NOMO-1 (cell line): ENCODE results near the gene CCDC81.
A peak's percentile ranks its signal among the peaks of the same experiment; 100 is the strongest.

Source experiments
- DNase-seq, 2 experiments: peaks; one replicate each; lab custom pipeline; 2025; ENCODE audit not compliant: unreplicated experiment in 2 of 2; lab: John Stamatoyannopoulos, UW

The CCDC81 gene

DNA sequence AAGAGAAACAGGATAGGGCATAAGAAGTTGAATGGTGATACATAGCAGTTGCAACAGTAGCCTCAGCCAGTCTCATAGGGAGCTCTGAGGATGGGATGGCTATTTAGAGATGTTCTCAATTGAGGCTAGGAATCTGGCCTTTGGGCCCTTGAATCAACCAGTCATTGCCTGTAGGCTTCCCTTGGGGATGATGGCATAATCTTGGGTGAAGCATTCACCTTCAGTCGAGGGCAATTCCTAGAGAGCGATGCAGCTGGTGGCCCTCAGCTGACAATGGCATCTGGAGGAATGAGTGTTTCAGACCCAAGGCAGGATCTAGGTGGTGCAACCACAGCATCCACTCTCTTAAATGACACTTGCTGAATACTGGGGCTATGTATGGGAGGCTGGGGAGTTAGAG is 61.0 kb downstream of the CCDC81 start:
- DNase-seq, result no peak

DNA sequence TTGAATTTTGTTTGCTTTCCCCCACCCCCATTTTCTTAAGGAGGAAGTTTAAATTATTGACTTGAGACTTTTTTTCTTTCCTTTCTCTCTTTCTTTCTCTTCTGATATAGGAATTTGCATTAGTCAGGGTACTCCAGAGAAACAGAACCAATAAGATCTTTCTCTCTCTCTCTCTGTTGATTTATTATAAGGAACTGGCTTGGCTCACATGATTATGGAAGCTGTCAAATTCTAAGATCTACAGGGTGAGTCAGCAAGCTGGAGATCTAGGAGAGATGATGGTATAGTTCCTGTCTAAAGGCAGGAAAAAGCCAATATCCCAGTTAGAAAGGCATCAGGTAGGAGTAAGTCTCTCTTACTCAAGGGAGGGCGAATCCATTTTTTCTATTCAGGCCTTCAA is 64.0 kb downstream of the CCDC81 start:
- DNase-seq, result peak in 1 of 2 experiments; percentile 25

DNA sequence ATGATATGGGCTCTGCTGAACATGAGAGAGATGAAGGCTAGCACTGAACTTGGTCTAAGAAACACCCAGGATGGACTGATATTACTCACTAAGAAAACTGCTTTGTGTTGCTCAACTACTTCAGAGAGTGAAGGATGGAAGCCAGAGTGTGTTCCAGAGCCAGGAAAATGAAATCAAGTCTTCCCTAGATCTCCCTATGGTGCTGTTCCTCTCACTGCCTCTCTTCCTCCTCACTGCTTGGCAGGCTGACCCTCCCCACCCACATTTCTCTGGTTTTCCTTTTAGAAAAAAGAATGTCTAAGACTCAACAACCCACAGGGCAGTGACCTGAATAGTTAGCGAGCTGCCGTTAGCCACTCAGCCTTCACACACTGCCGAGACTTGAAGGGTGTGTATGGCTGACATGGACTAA is 65.6 kb downstream of the CCDC81 start:
- no peak for DNase-seq

DNA sequence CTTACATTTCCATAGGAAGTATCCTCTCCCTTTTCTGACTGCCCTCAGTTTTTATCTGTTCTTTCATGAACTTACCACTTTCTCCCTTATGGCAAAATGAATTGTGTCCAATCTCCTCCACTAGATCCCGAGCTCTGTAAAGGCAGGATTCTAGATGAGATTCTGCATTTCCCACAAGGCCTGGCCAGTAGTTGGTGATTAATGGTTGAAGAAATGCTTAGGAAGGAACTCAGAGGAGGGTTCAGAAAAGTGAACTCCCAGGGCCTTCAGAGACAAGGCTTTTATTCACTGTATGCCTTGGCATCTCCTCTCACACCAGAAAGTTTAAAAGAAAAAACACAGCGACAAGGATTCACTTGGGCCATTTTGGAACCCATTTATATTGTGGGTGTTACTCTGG is 66.2 kb downstream of the CCDC81 start:
- no peak for DNase-seq

DNA sequence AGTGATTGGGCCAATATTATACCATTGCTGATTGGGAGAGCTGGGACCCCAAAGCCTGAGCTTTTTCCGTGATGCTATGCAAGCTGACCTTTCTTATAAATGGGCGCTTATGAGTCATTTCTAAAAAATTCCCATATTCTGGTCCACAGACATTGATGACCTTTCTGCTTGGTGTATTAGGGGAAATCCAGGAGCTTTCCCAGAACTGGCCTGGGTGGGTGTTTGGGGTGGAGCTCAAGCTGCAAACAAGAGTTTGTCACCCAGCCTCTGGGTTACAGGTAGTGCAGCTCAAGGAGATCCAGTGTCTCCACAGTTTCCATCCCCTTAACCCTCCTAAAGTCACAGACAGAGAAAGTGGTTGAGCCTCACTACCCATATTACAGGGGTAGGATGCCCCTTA is 67.7 kb downstream of the CCDC81 start:
- DNase-seq, result no peak

DNA sequence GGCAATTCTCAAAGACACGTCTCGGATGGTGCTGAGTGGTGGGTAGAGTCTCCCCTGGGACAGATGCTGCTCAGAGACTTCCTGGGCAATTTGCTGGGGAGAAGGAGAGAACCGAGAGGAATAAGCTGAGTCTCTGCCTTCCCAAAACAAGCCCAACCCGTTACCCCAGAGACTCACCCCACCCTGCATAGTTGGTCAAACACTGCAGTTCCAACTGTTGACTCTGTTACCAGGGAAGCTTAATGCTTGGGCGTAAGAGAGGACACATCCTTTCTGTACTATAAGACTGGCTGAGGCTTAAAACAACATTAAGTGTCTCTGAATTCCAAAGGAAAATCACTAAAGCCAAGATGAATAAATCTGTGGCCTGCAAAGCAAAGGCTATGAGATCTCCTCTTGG is 68.1 kb downstream of the CCDC81 start:
- no peak for DNase-seq

DNA sequence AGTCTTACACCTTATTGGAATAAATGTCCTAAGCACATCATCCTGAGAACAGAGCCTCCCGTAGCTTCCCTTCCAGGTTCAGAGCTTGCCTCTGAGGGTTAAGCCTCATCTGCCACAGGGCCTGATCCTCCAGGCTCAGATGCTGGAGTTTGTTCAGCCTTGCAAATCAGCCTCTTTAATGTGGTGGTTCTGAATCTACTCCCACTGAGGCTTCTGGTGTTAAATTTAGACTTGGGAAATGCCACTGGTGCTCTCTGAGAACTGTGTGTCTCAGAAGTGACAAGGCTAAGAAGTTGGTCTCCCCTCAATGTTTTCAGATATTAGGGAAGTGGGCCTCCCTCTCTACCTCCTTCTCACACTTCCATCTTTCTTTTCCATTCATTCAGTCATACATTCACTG is 68.7 kb downstream of the CCDC81 start:
- no peak for DNase-seq

DNA sequence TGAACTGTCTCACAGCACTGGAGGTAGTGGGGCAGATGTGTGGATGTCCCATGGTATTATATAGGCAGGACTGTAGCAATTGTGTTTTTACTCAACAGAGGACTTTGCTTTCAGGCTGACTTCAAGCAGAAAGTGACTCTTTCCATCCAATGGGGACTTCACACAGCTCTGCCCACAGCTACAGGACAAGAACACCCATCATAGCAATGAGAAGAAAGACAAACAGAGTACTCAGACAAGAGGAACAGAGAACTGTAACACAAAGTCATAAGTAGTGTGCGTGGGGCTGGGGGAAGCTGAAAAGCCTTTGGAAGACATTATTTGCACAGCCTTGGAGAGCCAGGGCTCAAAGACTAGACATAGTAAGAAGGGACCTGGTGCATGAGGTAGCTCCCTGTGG is 70.3 kb downstream of the CCDC81 start:
- DNase-seq, result no peak

DNA sequence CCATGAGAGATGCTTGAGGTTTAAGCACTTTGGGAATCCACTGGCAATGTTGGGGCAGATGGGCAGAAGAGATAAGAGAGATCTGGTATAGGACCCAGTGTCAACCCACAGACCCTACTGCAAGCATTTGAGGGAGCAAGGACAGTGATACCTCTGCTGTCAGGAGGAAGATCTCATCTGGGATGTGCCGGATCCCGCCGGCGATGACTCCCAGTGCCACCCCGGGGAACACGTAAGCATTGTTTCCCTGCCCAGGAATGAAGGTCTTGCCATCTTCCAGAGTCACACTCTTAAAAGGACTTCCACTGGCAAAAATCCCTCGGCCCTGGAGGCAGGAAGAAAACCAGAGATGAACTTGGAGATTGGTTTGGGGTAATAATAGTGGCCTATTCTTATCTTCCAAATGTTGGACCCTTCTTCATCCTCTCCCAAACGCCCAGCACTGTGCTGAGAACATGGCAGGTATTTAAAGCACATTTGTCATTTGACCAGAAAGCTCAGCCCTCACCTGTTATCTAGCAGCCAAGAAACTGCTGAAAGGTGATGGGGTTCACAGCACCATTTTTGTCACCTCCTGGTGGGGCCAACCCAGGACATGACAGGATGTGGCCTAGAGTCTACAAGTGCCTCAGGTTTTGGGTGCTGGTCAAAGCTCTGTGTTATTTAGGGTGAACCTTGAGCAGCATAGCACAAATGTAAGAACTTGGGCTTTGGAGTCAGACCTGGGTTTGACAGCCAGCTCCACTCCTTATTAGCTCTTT is 71.7 kb downstream of the CCDC81 start:
- no peak for DNase-seq

DNA sequence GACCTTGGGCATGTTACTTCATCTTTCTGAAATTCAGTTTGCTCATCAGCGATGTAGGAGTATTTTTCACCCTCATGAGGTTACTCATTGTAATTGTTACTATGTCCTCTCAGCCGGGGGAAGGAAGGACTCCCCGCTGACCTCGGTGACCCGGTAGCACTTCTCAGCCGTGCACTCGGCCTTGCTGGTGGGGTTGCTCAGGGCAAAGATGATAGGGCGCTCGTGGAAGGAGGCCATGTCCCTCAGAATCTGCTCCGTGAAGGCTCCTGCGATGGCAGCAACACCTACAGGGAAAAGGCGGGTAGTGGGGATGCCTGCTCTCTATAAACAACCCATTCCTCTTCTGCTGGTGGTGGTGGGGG is 72.2 kb downstream of the CCDC81 start:
- DNase-seq, result no peak

DNA sequence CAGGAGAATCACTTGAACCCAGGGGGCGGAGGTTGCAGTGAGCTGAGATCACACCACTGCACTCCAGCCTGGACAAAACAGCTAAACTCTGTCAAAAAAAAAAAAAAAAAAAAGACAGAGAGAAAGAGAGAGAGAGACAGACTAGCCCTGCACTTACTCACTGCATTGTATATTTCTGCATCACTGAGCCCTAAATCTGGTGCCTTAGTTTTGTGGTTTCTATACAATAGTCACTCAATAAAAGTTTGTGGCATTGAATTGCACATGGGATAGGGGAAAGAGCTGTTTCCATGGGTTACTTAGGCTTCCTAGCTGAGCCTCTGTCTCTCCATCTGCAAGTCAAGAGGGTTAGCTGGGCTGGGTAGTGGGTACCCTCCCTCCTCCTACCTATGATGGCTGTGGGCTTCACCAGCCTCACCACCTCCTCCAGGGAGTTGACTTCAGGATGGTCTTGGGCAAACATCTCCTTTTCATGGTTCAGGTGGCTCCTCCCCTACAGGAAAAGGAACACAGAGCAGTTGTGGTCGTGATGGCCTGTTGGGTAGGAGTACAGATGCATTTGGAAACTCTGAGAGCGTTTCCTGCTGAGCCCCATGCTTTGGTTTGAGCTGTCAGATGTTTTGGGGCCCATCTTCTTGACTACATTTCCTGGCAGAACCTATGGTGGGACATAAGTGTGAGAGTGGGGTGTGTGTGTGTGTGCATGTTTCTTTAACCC is 73.2 kb downstream of the CCDC81 start:
- no peak for DNase-seq

DNA sequence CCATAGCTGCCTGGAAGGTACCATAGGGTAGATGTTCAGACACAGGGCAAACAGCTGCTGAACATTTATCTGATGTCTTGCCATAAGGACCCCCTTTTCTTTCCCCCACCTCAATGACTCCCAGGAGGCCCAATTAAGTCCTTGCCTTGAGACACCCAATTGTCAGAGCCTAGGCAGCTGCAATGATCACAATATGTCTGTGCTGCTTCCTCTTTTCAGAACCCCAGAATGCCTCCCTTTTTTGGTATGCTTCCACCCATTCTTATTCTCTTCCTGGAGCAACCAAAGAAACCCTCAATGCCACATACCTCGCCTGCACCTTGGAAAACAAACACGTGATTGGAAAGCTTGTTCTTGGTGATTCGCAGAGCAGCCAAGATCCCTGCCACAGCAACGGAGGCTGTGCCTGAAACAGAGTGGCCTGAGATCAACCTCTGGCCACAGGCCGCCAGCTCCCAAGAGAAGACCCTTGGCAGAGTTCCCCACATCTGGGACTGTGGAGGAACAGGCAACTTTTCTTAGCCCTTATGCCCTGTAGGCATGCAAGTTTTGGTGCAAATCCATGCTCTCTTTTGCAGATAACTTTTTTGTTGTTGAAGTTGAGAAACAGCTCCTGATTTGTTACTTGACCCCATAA is 75.4 kb downstream of the CCDC81 start:
- DNase-seq, result no peak

DNA sequence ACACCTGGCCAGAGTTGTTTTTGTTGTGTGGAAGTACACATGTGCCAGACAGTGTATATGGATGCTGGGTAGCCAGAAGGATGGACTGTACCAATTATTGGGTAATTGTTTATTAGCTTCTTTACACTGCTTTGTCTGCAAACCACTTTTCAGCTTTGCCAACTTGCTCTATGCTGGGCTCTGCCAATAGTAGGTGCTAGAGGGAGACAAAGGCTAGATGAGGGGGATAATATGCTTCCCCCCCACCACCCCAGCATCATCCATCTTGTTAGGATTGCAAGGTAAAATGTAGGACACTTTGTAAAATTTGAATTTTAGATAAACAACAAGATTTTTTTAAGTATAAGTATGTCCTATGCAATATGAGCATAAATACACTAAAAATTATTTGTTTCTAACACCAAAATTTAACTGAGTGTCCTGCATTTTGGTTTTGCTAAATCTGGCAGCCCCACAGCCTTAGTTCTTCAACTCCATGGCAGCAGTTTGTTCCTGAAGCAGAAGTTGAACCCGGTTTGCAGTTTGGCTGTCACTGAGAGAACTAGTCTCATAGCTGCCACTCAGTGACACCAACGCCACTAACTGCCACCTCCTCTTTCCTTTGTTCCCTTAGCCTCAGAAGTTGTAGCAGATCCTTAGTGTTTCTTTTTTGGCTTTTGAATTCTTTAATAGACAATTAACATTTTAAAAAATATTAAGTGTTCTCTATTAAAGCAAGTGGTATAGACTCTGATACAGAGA is 78.8 kb downstream of the CCDC81 start:
- peak in 1 of 2 experiments; percentile 32 for DNase-seq

DNA sequence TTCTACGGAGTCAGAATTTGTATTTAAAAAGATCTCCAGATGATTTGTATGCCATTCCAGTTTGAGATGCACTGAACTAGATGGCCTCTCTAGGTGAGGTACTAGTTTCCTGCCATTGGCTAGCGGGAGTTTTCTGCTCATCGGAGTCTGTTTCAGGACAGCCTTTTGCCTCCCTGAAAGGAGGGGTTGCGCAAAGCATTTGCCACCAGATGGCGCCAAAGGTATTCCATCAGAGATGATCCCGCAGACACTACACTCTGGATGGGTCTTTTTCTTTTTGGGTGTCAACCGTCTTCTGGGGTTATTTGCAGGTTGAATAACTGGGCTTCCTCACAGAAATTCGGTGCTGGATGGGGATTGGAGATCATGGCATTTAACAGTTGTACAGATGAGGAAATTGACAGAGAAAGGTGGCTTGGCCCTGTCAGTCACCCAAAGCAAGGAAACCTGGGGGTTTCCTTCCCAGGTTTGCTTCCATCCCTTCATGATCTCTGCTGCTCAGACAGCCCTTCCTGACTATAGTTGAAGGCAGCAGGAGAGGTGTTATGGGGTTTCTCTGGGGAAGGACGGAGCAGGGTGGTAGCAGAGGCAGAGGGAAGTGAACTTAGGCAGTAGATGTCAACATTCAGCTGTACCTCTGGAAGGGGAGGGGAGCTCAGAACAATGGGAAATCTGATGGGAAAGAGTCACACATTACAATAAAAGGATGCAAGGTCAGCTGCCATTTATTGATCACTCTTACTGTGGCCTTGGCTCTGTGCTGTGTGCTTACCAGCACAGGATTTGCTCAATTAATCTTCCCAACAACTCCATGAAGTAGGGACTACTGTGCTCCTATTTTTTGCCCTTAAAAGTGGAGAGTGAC is 81.6 kb downstream of the CCDC81 start:
- peak; percentile 25 to 67 for DNase-seq

DNA sequence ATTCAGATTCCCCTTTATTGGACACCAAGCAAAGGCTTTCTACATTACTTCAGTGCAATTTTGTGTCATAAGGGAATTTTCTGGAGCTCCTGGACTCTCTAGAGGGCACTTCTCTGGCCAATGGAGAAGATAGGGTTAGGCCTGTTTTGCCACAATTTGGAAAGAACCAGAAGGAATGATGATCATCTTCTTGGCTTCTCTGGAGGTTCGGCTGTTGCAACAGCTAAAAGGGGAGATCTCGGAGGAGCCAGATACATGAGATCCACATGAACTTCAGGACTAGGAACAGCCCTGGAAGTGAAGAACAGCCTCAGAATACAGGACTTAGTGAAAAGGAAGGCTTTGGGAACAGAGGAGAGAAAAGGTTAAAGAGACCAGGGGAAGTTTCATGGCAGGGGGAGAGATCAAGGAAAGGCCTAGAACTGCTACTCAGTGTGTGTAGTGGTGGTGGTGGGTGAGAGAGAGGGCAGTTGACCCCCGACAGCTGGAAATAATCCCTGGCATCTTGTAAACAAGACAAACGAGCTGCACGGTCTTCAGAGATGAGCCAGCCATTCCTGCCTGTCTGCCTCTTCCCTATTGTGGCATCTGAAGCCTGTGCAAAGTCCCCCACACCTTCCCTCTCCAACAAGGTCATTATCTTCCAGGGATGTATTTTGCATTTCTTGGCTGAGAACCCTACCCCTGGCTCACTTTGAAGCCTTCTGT is 83.8 kb downstream of the CCDC81 start:
- no peak for DNase-seq

DNA sequence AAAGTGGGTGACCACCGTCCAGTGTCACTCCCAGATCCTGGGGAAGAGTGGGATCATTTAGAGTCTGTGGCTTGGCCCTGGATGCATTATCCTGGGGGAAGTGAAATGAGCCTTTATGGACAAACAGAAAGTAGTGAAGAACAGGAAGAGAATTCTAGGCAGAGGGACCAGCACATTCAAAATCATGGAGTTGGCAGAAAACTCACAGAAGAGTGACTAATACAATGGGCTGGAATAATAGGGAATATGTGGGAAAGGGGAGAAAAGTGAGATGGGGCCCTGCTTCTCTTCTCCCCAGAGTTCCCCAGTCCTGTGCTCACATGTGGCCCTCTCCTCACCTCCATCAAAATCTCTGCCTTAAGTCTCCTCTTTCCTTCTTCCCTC is 84.3 kb downstream of the CCDC81 start:
- DNase-seq, result no peak

DNA sequence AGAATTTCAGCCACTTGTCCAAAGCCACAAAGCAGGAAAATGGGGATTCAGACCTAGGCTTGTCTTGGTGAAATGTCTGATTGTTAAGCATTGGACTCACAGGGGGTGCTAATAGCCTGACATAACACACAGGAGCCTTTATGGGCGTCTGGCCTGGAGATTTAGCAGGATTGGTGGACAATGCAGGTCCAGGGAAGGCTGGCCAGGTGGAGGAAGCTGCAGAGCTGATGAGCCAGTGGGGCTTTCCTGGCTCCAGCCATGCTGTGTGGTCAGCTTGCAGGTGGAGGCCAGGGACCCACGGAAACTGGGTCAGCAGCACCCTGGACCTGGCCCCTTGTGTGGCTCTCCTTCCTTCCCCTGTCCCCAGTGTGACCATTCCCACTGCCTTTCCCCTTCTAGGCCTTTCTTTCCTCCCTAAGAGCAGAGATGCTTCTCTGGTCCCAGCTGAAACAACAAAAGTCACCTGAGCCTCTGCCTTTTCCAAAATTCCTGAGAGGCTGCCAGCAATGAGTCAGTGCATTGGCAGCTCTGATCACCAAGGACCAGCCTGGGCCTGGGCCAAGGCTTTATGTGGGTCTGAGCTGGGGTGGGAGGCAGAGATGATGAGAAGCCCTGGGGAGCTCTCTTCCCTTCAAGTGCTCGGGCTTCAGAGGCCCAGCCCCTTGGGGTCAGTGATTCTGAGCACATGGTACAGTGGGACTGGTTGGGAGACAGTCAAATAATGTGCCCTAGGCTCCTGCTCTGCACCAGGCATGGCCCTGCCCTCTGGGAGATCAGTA is 85.2 kb downstream of the CCDC81 start:
- no peak for DNase-seq

DNA sequence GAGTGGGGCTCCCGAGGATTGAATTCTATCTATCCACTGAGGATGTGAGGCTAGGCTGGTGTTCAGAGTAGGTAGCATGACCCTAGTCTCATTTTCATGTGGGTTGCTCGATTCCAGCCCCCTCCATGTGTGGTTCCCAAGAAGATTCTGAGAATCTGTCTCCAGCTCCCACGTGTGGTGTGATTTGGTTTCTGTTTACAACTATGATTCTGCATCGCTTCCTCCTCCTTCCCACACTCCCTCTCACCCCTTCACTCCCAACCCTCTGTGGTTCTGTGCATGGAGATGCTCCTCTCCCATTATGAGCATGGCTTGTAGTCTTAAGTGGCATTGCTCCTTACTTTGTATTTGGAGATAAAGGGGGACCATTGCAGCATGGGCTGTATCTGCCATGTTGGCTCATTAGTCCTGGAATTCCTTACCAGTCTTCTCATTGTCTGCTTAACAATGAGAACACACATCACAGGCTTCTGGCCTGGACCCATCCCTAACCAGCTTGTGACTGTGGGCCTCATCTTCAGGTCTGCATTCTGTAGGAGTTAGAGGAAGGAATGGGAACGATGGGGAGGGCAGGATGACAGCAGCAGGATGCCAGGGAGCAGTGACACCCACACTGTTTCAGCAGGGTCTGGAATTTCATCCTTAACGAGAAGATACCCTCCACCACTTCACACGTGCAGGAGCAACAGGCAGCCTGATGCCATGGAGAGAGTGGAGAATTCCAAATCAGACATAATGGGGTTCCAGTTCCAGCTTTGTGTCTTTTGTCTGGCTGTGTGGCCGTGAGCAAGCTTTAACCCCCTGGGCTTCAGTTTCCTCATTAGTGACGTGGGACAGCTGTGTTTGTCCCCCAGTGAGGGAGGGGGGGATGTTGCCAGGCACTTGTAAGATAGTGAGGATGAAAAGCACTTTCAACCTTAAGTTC is 86.0 kb downstream of the CCDC81 start:
- DNase-seq, result no peak
